ENCODE data around the gene RGS9BP.
"Not testable (repeated sequence)": the region's sequence is repeated elsewhere in the genome, so short reads cannot be mapped to it uniquely, and the experiment has no call there.

The RGS9BP gene

GRCh38 chr19:32696771-32697170 lies 21.1 kb downstream of the RGS9BP start:
- DNase-seq (ENCODE audit: low spot score): not testable (repeated sequence)

GRCh38 chr19:32700129-32700528 lies 24.5 kb downstream of the RGS9BP start:
- DNase-seq (ENCODE audit: low spot score): not testable (repeated sequence)

GRCh38 chr19:32702010-32702409 lies 26.4 kb downstream of the RGS9BP start:
- DNase-seq (ENCODE audit: low spot score): no peak

GRCh38 chr19:32704006-32704405 lies 28.4 kb downstream of the RGS9BP start:
- DNase-seq (ENCODE audit: low spot score): not testable (repeated sequence)

DNA sequence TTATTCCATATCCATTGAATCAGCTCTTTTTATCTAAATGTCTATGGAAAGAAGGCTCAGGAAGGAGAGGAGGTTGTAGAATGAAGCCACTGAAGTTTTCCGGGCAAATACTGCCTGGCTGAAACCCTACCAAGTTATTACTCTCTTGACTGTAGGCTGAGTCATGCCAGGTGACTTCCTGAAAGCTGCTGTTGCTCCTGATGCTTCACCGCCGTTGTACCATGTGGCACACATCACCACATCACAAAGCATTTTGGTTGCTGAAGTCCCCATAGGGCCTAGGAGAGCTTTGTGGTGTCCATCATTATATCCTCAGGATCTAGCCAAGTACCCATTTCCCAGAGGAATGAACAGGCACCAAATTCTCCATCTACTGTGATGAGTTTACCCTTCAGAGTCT lies 32.8 kb downstream of the RGS9BP start:
- DNase-seq (ENCODE audit: low spot score): no peak

DNA sequence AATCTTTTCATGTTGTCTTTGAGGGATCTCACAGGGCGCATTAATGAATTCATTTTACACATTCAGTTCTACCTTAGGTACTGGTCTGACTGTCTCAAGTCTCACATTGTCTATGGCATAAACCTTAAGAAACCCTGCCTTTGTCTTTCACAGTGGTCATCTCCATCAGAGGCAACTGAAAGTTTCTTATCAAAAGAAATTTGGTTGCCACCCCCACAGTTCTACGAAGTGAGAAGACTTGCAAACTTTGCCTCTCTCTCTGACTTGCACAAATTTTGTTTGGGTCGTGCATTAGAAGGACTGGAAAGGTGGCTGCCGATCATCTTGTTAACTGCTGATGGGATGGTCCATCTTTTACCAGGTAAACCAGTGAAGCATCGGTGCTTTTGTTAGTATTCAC lies 33.4 kb downstream of the RGS9BP start:
- no peak for DNase-seq (ENCODE audit: low spot score)

GRCh38 chr19:32711747-32712146 lies 36.1 kb downstream of the RGS9BP start:
- DNase-seq (ENCODE audit: low spot score): no peak

- not testable (repeated sequence) for DNase-seq (ENCODE audit: low spot score)
Observed at GRCh38 chr19:32716203-32716602, 40.6 kb downstream of the RGS9BP start.

DNA sequence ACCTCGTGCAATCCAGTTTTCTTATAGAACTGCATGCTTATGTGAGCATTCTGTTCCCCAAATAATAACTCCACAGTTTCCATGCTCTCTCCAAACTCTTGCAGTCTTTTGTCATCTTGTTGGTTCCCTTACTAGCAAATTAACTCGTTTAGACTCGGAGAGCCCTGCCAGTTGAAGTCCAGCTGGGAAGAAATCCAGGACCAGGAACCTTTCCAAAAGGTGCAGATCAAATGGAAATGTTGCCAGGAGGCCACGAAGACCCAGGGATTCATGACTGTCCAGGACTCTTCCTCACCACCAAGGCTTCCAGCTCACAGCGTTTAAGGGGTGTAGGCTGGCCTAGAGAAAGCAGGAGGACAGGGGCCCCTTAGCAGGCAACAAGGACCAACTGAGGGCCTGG lies 41.8 kb downstream of the RGS9BP start:
- DNase-seq (ENCODE audit: low spot score): no peak

- DNase-seq (ENCODE audit: low spot score): no peak
Observed at GRCh38 chr19:32718286-32718685, 42.6 kb downstream of the RGS9BP start.

DNA sequence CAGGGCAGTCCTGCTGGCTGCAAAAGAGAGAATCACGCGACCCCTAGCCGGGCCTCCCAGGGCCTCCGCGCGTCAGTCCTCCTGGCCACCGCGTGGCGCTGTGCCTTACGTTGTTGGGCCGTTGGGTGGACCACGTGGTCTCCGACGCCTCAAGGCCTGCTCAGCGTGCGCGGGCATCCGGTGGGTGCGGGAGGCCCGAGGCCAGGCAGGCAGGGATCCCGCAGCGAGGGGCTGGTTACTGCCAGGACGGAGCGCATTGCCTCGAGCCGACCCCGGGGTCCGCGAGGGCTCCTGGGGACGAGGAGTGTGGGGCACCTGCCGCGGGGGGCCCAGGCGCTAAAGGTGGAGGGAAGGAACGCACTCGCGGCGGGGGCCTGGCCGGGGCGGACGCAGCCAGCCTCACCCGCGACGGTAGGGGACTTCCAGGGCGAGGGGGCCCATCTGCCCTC lies 44.0 kb downstream of the RGS9BP start, which contains the start of gene TDRD12:
Gene TDRD12 (plus strand): TSS at position 157 of the 449 bp plus-strand sequence. CDS start 306 bp downstream, outside the sequence.
- no peak for DNase-seq (ENCODE audit: low spot score)

GRCh38 chr19:32720216-32720935 lies 44.7 kb downstream of the RGS9BP start:
- DNase-seq (ENCODE audit: low spot score): no peak

GRCh38 chr19:32720936-32721250 lies 45.2 kb downstream of the RGS9BP start:
- no peak for DNase-seq (ENCODE audit: low spot score)

Data from ecto neural progenitor cell (in vitro differentiated cells).